Activated T-cell treated with anti-CD3 and anti-CD28 coated beads, Interleukin-2, amount 50 U/mL, for 24 hours (primary cell): ENCODE measurements around the gene GORASP1.

Experiments used
- DNase-seq: peaks from one replicate; pipeline ENCODE4 v3.0.0-alpha.2; 2020
- H3K27ac Mint-ChIP-seq: 2 replicates; pipeline ENCODE4 v1.8.0; 2020; ENCODE audit warnings: mild to moderate bottlenecking, mixed read lengths
- H3K27me3 Mint-ChIP-seq: 2 replicates; pipeline ENCODE4 v1.8.0; 2020; ENCODE audit warnings: mixed read lengths
- H3K36me3 Mint-ChIP-seq: 2 replicates; pipeline ENCODE4 v1.8.0; 2020; ENCODE audit warnings: low read depth, mixed read lengths
- H3K4me1 Mint-ChIP-seq: 2 replicates; pipeline ENCODE4 v1.8.0; 2020; ENCODE audit warnings: low read depth, mixed read lengths
- H3K4me3 Mint-ChIP-seq: 2 replicates; pipeline ENCODE4 v1.8.0; 2020; ENCODE audit warnings: mild to moderate bottlenecking, moderate library complexity, mixed read lengths
- H3K9me3 Mint-ChIP-seq: 2 replicates; pipeline ENCODE4 v1.8.0; 2020; ENCODE audit warnings: mixed read lengths

The GORASP1 gene

GRCh38 chr3:39135170-39135805 is 27.9 kb upstream of the GORASP1 start:
- peaks cover 29% of the 10 kb centered on the region for H3K36me3 Mint-ChIP-seq
- no peak overlapping the region for H3K27ac Mint-ChIP-seq
- no peaks in the 10 kb centered on the region for H3K9me3 Mint-ChIP-seq
- H3K4me3 Mint-ChIP-seq: no peak overlapping the region
- peaks cover 22% of the 10 kb centered on the region for H3K4me1 Mint-ChIP-seq
- H3K27me3 Mint-ChIP-seq: no peaks in the 10 kb centered on the region
- DNase-seq: no peak

GRCh38 chr3:39134305-39134704 is 26.9 kb upstream of the GORASP1 start:
- H3K27ac Mint-ChIP-seq: no peak overlapping the region
- no peaks in the 10 kb centered on the region for H3K9me3 Mint-ChIP-seq
- H3K4me1 Mint-ChIP-seq: peaks cover 12% of the 10 kb centered on the region
- H3K36me3 Mint-ChIP-seq: peaks cover 20% of the 10 kb centered on the region
- no peak for DNase-seq
- no peak overlapping the region for H3K4me3 Mint-ChIP-seq
- H3K27me3 Mint-ChIP-seq: no peaks in the 10 kb centered on the region

- H3K9me3 Mint-ChIP-seq: no peaks in the 10 kb centered on the region
- peaks cover 16% of the 10 kb centered on the region for H3K36me3 Mint-ChIP-seq
- H3K27me3 Mint-ChIP-seq: no peaks in the 10 kb centered on the region
- H3K27ac Mint-ChIP-seq: no peak overlapping the region
- DNase-seq: no peak
- no peak overlapping the region for H3K4me3 Mint-ChIP-seq
- H3K4me1 Mint-ChIP-seq: peaks cover 7% of the 10 kb centered on the region
Measured at GRCh38 chr3:39133822-39134221, 26.4 kb upstream of the GORASP1 start.

GRCh38 chr3:39133093-39133490 is 25.7 kb upstream of the GORASP1 start:
- H3K27ac Mint-ChIP-seq: no peak overlapping the region
- no peaks in the 10 kb centered on the region for H3K9me3 Mint-ChIP-seq
- DNase-seq: no peak
- H3K36me3 Mint-ChIP-seq: peaks cover 9% of the 10 kb centered on the region
- H3K4me3 Mint-ChIP-seq: no peak overlapping the region
- peaks cover 6% of the 10 kb centered on the region for H3K4me1 Mint-ChIP-seq
- H3K27me3 Mint-ChIP-seq: no peaks in the 10 kb centered on the region

GRCh38 chr3:39132096-39133092 is 25.0 kb upstream of the GORASP1 start:
- no peaks in the 10 kb centered on the region for H3K27me3 Mint-ChIP-seq
- H3K27ac Mint-ChIP-seq: no peak overlapping the region
- peaks cover 12% of the 10 kb centered on the region for H3K4me1 Mint-ChIP-seq
- H3K36me3 Mint-ChIP-seq: peaks cover 4% of the 10 kb centered on the region
- H3K4me3 Mint-ChIP-seq: no peak overlapping the region
- DNase-seq: no peak
- H3K9me3 Mint-ChIP-seq: no peaks in the 10 kb centered on the region

- peaks cover 20% of the 10 kb centered on the region for H3K4me1 Mint-ChIP-seq
- H3K36me3 Mint-ChIP-seq: no peaks in the 10 kb centered on the region
- H3K27me3 Mint-ChIP-seq: no peaks in the 10 kb centered on the region
- no peaks in the 10 kb centered on the region for H3K9me3 Mint-ChIP-seq
- H3K4me3 Mint-ChIP-seq: no peak overlapping the region
- H3K27ac Mint-ChIP-seq: no peak overlapping the region
- DNase-seq: no peak
Measured at GRCh38 chr3:39130693-39131265, 23.4 kb upstream of the GORASP1 start.

GRCh38 chr3:39130026-39130425 is 22.6 kb upstream of the GORASP1 start:
- Mint-ChIP-seq H3K4me3 (no peak overlapping the region), H3K27me3 (no peaks in the 10 kb centered on the region), H3K9me3 (no peaks in the 10 kb centered on the region), H3K4me1 (peaks cover 20% of the 10 kb centered on the region), H3K36me3 (no peaks in the 10 kb centered on the region), H3K27ac (no peak overlapping the region)
- no peak for DNase-seq

GRCh38 chr3:39128951-39129350 is 21.5 kb upstream of the GORASP1 start:
- Mint-ChIP-seq H3K27me3 (no peaks in the 10 kb centered on the region), H3K4me1 (peaks cover 20% of the 10 kb centered on the region)

GRCh38 chr3:39127908-39128304 is 20.5 kb upstream of the GORASP1 start:
- H3K27me3 Mint-ChIP-seq: no peaks in the 10 kb centered on the region
- peak overlapping the region; percentile 34 for H3K27ac Mint-ChIP-seq
- no peak overlapping the region for H3K4me3 Mint-ChIP-seq
- H3K36me3 Mint-ChIP-seq: no peaks in the 10 kb centered on the region
- peaks cover 20% of the 10 kb centered on the region for H3K4me1 Mint-ChIP-seq
- DNase-seq: no peak
- H3K9me3 Mint-ChIP-seq: no peaks in the 10 kb centered on the region

More at GRCh38 chr3:39128951-39129350, 21.5 kb upstream of the GORASP1 start:
- Mint-ChIP-seq H3K9me3 (no peaks in the 10 kb centered on the region), H3K36me3 (no peaks in the 10 kb centered on the region), H3K27ac (no peak overlapping the region), H3K4me3 (no peak overlapping the region)
- no peak for DNase-seq

GRCh38 chr3:39127269-39127907 is 20.0 kb upstream of the GORASP1 start:
- no peaks in the 10 kb centered on the region for H3K27me3 Mint-ChIP-seq
- no peaks in the 10 kb centered on the region for H3K9me3 Mint-ChIP-seq
- no peaks in the 10 kb centered on the region for H3K36me3 Mint-ChIP-seq
- no peak overlapping the region for H3K4me3 Mint-ChIP-seq
- no peak for DNase-seq
- H3K4me1 Mint-ChIP-seq: peaks cover 20% of the 10 kb centered on the region
- peak overlapping the region; percentile 35 for H3K27ac Mint-ChIP-seq

GRCh38 chr3:39126532-39127071 is 19.2 kb upstream of the GORASP1 start:
- no peak overlapping the region for H3K27ac Mint-ChIP-seq
- no peak for DNase-seq
- no peaks in the 10 kb centered on the region for H3K27me3 Mint-ChIP-seq
- H3K9me3 Mint-ChIP-seq: no peaks in the 10 kb centered on the region
- peaks cover 20% of the 10 kb centered on the region for H3K4me1 Mint-ChIP-seq
- no peak overlapping the region for H3K4me3 Mint-ChIP-seq
- H3K36me3 Mint-ChIP-seq: no peaks in the 10 kb centered on the region

- Mint-ChIP-seq H3K9me3 (no peaks in the 10 kb centered on the region), H3K4me1 (peaks cover 20% of the 10 kb centered on the region), H3K36me3 (no peaks in the 10 kb centered on the region), H3K27me3 (no peaks in the 10 kb centered on the region), H3K4me3 (no peak overlapping the region), H3K27ac (no peak overlapping the region)
- no peak for DNase-seq
Measured at GRCh38 chr3:39125841-39126500, 18.5 kb upstream of the GORASP1 start.

- Mint-ChIP-seq H3K36me3 (no peaks in the 10 kb centered on the region), H3K27me3 (no peaks in the 10 kb centered on the region), H3K4me1 (peaks cover 20% of the 10 kb centered on the region), H3K9me3 (no peaks in the 10 kb centered on the region), H3K4me3 (no peak overlapping the region), H3K27ac (no peak overlapping the region)
- DNase-seq: no peak
Measured at GRCh38 chr3:39124876-39125840, 17.7 kb upstream of the GORASP1 start.
